NCI-H2081 treated with DMSO at 0.1 percent for 48 hours (cell line): ENCODE results near the gene MAML3.

Experiments used
- DNase-seq: peaks from one replicate; lab custom pipeline; 2025; lab: John Stamatoyannopoulos, UW

MAML3 gene

GRCh38 chr4:140003876-140004548, 150.0 kb downstream of the MAML3 start:
- no peak for DNase-seq

- no peak for DNase-seq
These were observed 153.8 kb downstream of the MAML3 start for GRCh38 chr4:140000232-140000631.

GRCh38 chr4:139988863-139989765, 164.9 kb downstream of the MAML3 start:
- no peak for DNase-seq

- DNase-seq: no peak
These were observed 166.5 kb downstream of the MAML3 start for GRCh38 chr4:139987502-139987850.

GRCh38 chr4:139986689-139987501, 167.1 kb downstream of the MAML3 start:
- DNase-seq: peak; percentile 38

- no peak for DNase-seq
These were observed 167.9 kb downstream of the MAML3 start for GRCh38 chr4:139986106-139986505.

- no peak for DNase-seq
These were observed 168.6 kb downstream of the MAML3 start for GRCh38 chr4:139985401-139985800.

- no peak for DNase-seq
These were observed 169.5 kb downstream of the MAML3 start for GRCh38 chr4:139984471-139984870.

- DNase-seq: no peak
These were observed 175.3 kb downstream of the MAML3 start for GRCh38 chr4:139978692-139979091.

- DNase-seq: no peak
These were observed 176.0 kb downstream of the MAML3 start for GRCh38 chr4:139977838-139978609.

- DNase-seq: no peak
These were observed 178.1 kb downstream of the MAML3 start for GRCh38 chr4:139975830-139976272.

- no peak for DNase-seq
These were observed 180.4 kb downstream of the MAML3 start for GRCh38 chr4:139973616-139974015.

- no peak for DNase-seq
These were observed 181.0 kb downstream of the MAML3 start for GRCh38 chr4:139973015-139973414.

- DNase-seq: no peak
These were observed 181.7 kb downstream of the MAML3 start for GRCh38 chr4:139972305-139972704.

- no peak for DNase-seq
These were observed 182.9 kb downstream of the MAML3 start for GRCh38 chr4:139971111-139971510.

GRCh38 chr4:139969635-139970266, 184.2 kb downstream of the MAML3 start:
- DNase-seq: no peak

- no peak for DNase-seq
These were observed 185.2 kb downstream of the MAML3 start for GRCh38 chr4:139968831-139969230.

- no peak for DNase-seq
These were observed 187.6 kb downstream of the MAML3 start for GRCh38 chr4:139966383-139966782.

- no peak for DNase-seq
These were observed 188.2 kb downstream of the MAML3 start for GRCh38 chr4:139965789-139966188.

GRCh38 chr4:139963708-139964107, 190.3 kb downstream of the MAML3 start:
- DNase-seq: no peak

- DNase-seq: peak; percentile 32
These were observed 191.8 kb downstream of the MAML3 start for GRCh38 chr4:139962130-139962684.
